ENCODE results near the gene AQP12A.

- TF ChIP-seq, protein P1, sequence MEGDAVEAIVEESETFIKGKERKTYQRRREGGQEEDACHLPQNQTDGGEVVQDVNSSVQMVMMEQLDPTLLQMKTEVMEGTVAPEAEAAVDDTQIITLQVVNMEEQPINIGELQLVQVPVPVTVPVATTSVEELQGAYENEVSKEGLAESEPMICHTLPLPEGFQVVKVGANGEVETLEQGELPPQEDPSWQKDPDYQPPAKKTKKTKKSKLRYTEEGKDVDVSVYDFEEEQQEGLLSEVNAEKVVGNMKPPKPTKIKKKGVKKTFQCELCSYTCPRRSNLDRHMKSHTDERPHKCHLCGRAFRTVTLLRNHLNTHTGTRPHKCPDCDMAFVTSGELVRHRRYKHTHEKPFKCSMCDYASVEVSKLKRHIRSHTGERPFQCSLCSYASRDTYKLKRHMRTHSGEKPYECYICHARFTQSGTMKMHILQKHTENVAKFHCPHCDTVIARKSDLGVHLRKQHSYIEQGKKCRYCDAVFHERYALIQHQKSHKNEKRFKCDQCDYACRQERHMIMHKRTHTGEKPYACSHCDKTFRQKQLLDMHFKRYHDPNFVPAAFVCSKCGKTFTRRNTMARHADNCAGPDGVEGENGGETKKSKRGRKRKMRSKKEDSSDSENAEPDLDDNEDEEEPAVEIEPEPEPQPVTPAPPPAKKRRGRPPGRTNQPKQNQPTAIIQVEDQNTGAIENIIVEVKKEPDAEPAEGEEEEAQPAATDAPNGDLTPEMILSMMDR (IDR thresholded peaks at IDR 0.05), result no peak
- no peak for TF ChIP-seq POLR2A (IDR thresholded peaks at IDR 0.05)
Observed at GRCh38 chr2:240722376-240722775, 30.7 kb downstream of the AQP12A start.

Data from prostate gland (tissue), 2 donors.